GM19351 (cell line): ENCODE measurements around the gene BSCL2.
"Not testable (repeated sequence)": the region's sequence is repeated elsewhere in the genome, so short reads cannot be mapped to it uniquely, and the experiment has no call there.

Experiments used
- ATAC-seq: cut with Tn5 transposase; IDR thresholded peaks from one replicate; pipeline ENCODE4 v1.9.1; 2021; ENCODE audit warnings: mild to moderate bottlenecking, moderate library complexity; ENCODE audit not compliant: unreplicated experiment

The BSCL2 gene

GRCh38 chr11:62707277-62707861, at the start of gene BSCL2, which contains the start of gene GNG3:
BSCL2 (minus strand) TSS chr11:62707424; CDS start chr11:62707195, 229 bp downstream.
GNG3 (plus strand) TSS chr11:62707676; CDS start chr11:62708296, 620 bp downstream.
- ATAC-seq, result no peak

- ATAC-seq, result no peak
Measured at GRCh38 chr11:62755086-62755615, 47.9 kb upstream of the BSCL2 start.

GRCh38 chr11:62753736-62754603, 46.7 kb upstream of the BSCL2 start, which contains the start of gene ZBTB3:
ZBTB3 (minus strand) TSS chr11:62754160; CDS start chr11:62753664, 496 bp downstream.
- ATAC-seq, result peak; percentile 92

- ATAC-seq, result peak; percentile 3
Measured at GRCh38 chr11:62752994-62753735, 45.9 kb upstream of the BSCL2 start.

- ATAC-seq, result no peak
Measured at GRCh38 chr11:62752177-62752785, 45.1 kb upstream of the BSCL2 start.

GRCh38 chr11:62749931-62750330, 42.7 kb upstream of the BSCL2 start:
- not testable (repeated sequence) for ATAC-seq

GRCh38 chr11:62747475-62748160, 40.4 kb upstream of the BSCL2 start:
- no peak for ATAC-seq

- no peak for ATAC-seq
Measured at GRCh38 chr11:62737196-62737595, 30.0 kb upstream of the BSCL2 start.

GRCh38 chr11:62732830-62733229, 25.6 kb upstream of the BSCL2 start:
- ATAC-seq, result no peak

- ATAC-seq, result not testable (repeated sequence)
Measured at GRCh38 chr11:62730076-62730475, 22.9 kb upstream of the BSCL2 start.

GRCh38 chr11:62728171-62728988, 21.2 kb upstream of the BSCL2 start, which contains the start of gene TTC9C:
TTC9C (plus strand) TSS chr11:62728486; CDS start chr11:62728849, 363 bp downstream.
- no peak for ATAC-seq

- peak; percentile 45 for ATAC-seq
Measured at GRCh38 chr11:62727872-62728170, 20.6 kb upstream of the BSCL2 start.

- ATAC-seq, result peak; percentile 65
Measured at GRCh38 chr11:62727165-62727871, 20.1 kb upstream of the BSCL2 start, which contains the start of gene HNRNPUL2. HNRNPUL2 (minus strand) TSS chr11:62727457; CDS start chr11:62727156, 301 bp downstream.

- peak; percentile 9 for ATAC-seq
Measured at GRCh38 chr11:62726915-62727164, 19.6 kb upstream of the BSCL2 start.

GRCh38 chr11:62726156-62726914, 19.1 kb upstream of the BSCL2 start:
- no peak for ATAC-seq

- ATAC-seq, result no peak
Measured at GRCh38 chr11:62725646-62726045, 18.4 kb upstream of the BSCL2 start.

GRCh38 chr11:62724171-62724570, 16.9 kb upstream of the BSCL2 start:
- ATAC-seq, result no peak

- ATAC-seq, result no peak
Measured at GRCh38 chr11:62721994-62722393, 14.8 kb upstream of the BSCL2 start.
